Measurements from ENCODE around the gene CACNA1I.

Gene CACNA1I

DNA sequence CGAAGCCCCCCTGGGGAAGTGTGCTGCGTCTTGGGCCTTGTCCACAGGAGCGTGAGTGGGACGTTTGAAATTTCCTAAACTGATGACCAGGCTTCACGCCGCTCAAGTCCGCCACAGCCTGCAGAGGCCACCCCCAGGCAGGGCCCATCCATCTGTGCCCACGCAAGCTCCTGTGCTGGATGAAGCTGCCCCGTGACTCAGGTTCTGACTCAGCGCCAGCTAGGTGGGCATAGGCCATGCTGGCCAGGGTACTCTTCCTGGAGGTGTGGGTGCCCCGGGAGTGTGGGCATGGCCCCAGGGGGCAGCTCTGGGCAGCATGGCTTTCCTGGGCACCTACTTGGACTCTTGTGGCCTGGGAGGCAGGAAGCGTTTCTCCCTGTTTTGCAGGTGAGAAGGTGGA lies 134.8 kb downstream of the CACNA1I start:
- no peak for DNase-seq

DNA sequence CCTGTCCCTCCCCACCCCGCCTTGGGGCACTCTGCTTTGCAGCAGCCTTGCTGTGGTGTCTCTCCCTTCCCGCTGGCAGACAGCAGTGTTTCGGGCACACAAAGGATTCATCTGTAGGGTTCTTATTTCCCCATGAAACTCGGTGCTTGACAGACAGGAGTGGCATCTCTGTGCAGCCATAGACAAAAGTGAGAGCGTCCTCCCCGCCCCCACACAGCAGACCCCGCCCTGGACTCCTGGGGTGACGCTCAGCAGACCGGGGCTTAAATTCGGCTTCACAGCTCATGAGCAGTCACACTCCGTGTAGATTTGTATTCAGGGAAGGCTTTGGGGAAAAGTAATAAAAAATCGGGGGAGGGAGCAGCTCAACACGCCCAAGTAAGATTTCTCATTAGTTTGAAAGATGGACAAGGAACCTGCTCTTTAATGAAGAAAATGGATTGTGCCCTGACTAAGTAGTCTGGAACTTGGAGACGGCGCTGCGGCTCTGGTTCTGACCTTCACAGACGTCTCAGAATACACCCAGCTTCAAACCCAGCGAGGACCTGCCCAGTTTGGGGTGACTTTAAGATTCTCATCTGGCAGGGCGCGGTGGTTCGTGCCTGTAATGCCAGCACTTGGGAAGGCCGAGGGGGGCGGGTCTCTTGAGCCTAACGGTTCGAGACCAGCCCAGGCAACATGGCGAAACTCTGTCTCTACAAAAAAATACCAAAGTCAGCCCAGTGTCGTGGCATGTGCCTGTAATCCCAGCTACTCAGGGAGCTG lies 136.0 kb downstream of the CACNA1I start:
- DNase-seq: no peak

DNA sequence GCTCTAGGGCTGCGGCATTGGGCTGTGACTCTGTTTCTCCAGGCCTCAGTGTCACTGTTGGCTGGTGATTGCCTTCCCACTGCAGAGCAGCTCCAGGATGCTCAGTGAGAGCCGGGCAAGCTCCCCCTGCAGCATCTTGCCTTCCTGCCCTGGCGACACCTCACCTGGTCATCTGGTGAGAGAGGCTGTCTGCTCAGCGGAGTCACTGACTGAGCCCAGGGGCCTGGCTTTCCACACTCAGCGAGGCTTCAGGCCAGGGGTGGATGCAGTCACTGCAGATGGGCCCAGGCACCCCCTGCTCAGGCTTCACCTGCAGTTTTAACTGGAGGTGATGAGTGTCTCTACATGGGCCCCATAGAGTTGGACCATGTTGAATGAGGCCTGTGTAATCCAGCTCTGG lies 136.8 kb downstream of the CACNA1I start:
- DNase-seq: no peak

DNA sequence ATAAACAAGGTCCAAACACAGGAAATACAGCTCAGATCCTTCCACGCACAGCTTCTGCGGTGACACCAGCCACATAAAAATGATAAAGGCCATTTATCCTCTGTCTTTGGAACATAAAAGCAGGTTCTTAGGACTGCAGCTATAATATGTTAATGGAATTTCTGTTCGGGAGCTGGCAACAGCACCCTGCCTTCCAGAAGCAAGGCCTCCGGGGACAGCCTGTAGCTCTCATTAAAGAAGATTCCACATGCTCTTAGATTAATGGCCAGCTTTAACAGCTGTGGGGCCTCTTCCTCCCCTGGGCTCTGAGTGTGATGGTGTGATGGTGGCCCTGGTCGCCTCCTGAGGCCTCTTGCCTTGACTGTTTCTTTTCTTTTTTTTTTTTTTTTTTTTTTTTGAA lies 137.3 kb downstream of the CACNA1I start:
- DNase-seq: no peak

DNA sequence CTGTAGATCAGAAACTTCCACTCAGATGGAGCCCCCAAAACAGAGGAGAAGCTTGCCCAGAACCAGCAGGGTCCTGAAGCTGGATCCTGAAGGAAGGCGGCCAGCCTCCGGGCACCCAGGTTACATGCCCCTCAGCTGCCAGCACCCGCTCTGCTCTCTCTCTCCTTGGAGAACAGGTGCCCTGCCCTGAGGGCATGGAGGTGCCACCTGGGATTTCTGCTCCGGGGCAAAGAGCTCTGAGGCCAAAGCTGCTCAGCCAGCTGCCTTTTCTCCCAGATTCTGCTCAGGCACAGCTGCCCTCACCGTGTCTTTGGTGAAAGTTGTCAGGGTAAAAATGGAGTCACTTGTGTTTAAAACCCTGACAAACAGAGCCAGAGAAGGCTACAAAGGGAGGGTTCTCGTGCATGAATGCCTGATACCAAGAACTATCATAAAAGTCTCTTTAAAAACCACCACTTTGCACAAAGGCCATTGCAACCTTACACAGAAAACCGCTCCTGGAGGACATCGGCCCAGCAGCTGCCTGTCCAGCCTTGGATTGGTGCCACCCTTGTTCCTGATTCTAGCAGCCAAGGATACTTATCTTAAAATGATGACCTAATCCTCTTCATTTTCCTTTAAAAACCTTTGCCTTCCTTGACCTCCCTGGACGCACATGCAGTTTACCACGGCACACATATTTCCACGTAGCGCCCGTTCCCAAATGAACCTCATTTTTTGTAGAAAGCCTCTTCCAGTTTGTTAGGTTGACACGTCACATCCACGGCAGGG lies 140.0 kb downstream of the CACNA1I start:
- no peak for DNase-seq

DNA sequence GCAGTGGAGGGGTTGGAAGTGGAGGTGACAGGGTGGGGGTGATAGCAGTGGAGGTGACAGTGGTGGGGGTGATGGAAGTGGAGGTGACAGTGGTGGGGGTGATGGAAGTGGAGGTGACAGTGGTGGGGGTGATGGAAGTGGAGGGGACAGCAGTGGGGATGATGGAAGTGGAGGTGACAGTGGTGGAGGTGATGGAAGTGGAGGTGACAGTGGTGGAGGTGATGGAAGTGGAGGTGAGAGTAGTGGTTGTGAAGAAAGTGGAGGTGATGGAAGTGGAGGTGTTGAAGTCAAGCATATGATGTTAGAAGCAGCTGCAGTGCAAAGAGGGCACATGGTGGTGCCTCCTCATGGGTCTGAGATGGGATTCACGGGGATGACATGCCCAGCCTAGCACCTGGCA lies 141.5 kb downstream of the CACNA1I start:
- DNase-seq: no peak

DNA sequence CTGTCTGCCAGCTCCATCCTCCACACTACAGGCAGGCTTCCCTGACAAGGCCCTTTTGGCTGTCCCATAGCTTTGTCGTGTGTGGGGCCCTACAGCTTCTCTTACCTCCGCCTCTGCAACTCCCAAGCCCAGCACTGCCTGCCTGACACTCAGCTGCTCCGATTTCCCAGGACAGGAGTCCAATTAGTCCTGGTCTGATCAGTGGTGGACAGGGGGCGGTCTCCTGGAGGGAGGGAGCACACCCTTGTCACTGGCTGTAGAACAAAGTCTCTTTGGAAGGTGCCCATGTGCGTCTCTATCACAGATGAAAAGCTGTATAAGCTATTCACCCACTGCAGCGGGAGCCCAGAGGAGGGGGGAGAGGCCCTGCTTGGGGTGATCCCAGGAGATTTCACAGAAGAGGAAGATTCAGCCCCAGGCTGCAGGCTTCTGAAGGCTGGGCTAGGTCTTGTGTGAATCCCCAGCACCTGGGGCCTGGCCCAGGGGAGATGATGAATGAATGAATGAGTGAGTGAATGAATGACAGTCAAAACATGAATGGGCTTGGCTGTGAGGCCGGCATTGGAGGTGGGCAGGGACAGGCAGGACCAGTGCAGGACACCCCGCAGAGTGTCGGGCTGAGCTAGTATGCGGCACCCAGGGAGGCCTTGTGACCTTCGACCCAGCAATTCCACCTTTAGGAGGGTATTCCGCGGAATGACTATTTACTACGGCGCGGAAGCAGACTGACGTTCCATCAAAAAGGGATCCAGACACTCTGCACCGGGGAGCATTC lies 142.4 kb downstream of the CACNA1I start:
- DNase-seq: no peak

DNA sequence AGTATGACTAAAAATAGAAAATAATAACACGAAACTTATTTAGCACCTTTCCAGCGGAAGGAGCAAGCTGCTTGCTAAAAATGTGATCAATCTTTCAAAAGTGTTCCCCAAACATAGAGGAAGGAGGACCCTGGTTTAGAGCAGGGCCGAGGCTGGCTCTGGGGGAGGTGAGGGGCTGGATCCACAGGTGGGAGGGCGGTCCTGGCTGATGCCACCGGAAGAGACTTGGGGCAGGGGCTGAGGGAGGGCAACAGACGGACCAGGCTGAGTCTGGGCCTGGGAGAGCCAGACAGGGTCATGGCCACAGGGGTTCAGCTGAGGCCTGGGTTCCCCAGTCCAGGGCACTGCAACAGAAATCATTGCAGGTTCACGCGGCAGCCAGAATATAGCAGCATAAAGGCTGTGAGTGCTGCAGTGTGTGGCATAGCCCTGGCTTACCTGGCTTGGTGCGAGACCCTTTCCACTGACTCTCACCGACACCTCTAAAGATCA lies 143.3 kb downstream of the CACNA1I start:
- DNase-seq: no peak

DNA sequence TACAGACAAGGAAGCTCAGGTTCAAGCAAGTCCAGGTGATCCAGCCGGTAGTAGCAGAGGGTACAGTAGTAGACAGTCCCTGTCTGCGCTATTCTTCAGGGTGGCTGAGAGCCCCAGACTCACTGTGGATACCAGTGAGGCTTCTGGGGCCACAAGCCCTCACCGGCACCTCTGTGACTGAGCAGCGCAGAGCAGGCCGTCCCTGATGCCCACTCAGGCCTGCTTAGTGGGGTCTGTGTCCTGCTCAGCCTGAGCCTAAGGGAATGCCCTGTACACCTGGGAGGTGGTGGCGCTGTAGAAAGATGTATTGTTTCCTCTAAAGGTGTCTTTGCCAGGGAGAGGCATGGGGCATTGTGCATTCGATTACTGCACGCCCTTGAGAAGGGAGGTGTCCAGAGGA lies 143.8 kb downstream of the CACNA1I start:
- no peak for DNase-seq

DNA sequence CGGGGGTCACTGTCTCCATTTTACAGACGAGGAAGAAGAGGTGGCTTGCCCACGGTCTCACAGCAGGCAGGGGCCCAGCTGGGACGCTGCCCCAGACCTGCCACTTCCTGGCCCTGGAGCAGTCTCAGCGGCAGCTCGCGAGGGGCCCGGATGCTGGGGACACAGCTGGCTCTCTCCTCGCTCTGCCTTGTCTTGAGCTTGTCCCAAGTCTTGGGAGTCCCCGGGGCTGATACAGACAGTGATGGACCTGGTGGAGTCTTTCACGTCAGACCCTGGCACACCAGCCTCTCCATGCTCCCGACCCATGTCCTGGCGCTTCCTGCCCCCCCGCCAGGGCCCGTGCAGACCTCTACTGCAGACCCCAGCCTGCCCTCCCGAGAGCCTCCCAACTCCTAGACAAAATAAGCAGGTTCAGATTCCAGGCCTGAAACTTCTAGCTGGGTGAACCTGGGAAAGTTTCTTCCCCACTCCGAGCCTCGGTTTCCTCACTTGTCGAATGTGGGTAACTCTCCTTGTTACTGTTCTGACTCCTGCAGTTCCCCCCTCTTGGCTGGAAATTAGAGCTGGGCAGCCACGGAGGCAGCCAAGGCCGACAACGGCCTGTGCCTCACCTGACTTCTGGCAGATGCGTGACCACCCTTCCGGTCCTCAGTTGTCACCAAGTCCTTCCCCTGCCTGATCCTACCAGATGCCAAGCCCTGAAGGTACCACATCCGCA lies 145.4 kb downstream of the CACNA1I start:
- DNase-seq: no peak

DNA sequence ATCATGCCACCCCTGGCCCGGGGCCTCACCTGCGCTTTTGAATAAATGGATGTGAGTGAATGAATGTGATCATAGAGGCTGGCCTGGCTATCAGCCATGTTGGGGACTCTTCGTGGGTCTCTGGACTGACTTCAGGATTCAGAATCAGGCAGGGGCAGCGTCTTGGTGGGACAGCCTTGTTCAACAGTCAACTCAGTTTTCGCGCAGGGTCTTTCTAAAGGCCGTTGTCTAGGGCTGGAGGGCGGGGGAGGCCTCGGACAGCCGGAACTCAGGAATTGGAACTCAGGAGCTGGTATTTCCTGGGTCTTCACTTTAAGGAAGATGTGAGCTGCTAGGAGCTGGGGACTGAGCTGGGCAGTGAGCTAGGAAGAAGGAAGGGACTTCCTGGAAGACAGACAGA lies 146.0 kb downstream of the CACNA1I start:
- DNase-seq: no peak

DNA sequence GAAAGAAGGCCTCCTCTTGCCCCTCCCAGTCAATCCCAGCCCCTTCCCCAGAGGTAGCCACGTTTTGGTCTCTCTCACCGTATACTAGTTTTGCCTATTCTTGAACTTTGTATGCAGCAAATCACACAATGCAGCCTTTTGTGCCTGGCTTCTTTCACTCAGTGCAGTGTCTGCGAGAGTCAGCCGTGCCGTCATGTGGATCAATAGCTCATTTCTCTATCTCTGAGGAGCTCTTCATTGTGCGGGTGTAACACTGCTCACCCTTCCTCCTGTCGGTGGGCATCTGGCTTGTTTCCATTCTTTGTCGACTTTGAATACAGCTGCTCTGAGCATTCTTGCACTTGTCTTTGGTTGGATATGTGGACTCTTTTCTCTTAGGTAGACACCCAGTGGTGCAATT lies 146.5 kb downstream of the CACNA1I start:
- DNase-seq: no peak

DNA sequence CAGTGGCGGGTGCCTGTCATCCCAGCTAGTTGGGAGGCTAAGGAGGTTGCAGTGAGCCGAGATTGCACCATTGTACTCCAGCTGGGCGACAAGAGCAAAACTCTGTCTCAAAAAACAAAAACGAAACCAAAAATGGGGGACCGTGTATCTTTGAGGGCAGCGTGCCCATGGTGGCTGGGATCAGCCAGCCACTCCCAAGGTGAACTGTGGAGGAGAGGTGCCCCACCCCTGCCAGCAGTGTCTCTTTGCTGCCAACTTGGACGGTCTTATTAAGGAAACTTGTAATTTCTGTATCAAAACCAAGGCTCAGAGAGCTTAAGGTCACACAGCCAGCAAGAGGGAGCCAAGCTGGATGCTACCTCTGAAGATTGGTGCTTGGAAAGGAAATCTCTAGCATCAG lies 147.7 kb downstream of the CACNA1I start:
- no peak for DNase-seq

DNA sequence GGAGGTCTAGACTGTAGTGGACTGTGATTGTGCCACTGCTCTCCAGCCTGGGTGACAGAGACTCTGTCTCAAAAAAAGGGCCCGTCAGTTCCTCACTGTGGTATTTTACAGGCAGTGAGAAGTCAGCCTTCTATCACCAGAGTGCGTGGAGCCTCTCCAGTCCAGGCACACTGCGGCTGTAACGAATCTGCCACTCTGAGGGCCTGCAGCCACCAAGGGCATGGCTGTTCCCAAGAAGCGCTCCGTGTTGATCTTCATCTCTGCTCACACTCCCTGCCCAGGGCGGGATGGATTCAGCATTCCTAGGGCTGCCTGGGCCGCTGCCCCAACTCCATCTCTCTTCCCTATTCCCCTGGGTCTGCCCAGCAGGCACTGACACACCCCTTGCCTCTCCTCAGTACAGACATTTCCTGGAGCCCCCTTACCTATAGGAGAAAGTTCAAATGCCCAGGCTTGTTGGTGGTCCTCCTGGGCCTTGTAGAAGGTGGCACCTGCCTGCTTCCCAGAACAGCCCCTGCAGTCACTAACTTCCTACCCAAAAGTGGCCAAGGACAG lies 148.4 kb downstream of the CACNA1I start:
- no peak for DNase-seq

DNA sequence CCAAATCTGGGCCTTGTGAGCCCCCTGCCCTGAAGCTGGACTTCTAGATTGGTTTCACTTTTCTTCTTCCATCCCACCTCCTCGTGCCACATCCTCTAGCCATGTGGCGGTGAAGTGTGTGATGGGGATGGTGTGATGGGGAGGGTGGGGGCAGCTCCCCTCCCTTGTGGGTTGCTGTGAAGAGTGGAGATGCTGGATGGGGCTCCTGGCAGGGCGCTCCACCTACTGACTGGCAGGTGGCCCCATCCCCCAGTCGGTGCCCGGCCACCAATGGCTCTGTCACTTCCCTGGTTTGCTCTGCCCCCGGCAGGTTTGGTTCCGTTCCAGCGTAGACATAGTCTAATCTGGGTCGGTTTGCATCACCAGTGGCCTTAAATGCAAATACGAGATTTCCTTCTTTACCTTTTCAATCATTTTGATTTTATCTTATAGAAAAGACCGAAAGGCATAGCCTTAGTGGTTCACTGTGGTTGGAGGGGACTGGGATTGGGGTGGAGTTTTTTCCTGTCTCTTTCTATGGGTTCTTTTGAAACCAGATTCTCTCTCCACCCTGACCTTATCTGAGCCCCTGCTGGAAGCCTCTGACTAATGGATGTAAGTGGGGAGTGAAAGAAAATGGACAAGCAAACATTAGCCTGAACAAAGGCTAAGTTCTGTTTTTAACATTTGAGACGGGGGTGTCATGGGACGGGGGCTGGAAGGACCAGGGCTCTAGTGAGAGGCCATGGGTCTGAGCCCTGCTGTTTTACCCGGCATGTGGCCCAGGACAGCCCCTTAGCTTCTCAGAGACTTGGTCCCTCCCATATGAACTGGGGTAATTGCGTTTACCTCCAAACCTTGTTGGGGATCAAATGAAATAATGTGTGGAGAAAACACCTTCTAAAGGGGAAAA lies 149.3 kb downstream of the CACNA1I start:
- no peak for DNase-seq

DNA sequence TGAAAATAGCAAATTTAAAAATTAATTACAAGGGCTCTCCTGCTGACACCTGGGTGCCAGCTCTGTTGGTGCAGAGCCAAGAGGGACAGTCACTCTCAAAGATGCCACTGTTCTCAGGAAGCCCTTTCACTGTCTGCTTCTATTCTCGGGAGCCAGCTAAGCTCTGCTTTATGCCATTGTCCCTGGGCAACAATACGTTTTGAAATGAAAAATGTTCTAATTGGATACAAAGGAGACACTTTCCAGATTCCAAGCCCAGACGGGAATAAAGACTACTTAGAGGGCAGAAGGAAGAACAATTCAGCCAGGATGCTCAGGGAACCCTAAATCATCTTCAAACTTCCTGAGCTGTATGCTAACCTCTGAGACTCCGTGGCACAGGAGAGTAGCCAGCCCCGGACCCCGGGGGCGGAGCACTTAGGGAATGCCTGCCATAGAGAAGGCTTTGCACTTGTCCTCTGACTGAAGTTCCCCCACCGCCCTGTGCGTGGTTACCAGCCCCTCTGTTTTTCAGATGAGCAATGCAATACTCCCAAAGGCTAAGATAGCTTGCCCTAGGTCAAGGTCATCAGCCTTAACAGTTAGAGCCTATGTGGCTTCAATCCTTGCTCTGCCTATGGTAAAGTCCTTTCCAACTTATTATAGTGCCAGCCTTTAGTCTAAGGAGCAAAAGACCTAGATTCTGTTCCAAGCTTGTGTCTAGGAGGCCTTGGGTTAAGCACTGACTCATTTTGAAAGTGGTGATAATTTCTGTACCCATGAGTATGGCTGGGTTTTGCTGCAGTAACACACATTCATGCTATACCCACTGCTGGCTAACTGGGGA lies 150.9 kb downstream of the CACNA1I start:
- DNase-seq: no peak

DNA sequence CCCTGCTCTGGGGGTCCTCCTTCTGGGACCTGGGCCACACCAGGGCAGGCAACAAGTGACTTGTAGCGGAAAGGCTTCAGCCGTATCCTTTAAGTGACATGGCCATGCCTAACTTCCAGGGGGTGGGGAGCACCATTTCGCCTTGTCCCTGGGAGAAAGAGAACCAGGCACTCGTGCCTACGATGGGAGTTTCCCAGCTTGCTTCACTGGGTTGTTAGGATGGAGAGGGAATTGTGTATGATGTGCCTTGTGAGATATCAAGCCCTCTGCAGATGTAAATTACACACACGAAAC lies 151.4 kb downstream of the CACNA1I start:
- no peak for DNase-seq

DNA sequence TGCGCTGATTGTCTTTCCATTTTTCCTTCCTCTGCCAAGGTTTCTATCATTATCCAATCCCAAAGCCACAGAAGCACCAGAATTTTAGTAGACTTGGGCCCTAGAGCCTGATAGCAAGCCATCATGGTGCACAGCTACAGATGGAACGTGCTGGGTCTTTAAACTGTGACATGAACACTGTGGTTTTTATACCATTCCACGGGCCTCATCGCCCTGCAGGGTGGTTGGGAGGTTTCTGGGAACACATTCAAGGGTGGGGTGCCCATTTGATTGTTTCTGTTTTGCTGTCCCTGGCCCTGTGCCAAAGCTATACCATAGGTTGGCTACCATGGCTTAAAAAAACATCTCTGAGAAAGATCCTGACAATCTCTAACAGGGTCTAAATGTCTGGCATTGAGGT lies 151.9 kb downstream of the CACNA1I start:
- DNase-seq: no peak

DNA sequence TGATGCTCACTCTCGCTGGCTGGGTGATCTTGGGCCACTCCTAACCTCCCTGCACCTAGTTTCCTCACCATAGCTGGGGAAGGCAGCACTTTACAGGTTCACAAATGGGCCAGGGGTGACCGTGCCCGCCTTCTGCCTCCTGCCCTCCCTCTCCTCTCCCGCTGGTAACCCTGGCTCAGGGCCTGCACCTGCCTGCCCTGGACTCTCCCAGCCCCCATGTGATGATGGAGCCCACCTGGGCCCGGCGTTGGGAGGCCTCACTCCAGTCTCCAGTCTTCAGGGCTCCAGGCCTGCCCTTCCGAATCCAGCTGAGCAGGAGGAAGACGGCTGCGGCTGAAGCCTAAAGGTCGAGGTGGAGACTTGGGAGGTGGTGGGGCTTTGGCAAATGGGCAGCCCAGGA lies 152.9 kb downstream of the CACNA1I start:
- no peak for DNase-seq

DNA sequence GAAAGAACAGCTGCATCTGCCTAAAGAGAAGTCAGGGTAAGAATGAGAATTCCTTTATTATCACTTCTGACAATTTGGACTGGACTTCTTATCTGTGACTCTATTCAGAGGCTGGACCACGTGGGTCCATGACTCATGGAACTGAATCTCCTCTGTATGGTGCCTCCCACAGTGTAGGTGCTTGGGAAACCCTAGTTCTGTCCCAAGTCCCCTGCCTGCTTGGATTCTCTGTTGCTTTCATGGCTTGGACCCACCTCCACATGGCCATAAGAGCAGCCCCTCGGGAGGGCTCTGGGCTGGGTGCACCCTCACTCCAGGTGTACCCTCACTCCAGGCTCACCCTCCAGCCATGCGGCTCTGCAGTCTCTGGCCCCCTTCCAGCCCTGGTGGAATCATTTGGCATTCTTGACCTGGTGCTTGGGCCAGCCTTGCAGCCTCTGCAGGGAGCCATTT lies 153.4 kb downstream of the CACNA1I start:
- DNase-seq: no peak

DNA sequence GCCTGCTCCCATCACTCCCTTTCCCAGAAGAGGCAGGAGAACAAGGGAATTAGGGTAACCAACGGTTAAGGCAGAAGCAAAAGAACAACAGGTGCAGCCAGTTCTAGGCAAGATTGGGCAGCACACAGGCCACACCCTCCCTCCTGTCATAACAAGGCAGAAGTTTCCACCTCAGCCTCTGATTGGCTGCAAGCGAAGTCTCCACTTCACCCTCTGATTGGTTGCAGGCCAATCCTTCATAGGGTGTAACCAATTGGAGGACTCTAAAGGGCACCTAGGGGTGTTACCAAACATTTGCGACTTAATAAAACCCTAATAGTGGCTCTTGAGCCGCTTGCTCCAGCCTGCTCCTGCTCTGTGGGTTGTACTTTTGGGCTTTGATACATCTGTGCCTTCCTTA lies 153.8 kb downstream of the CACNA1I start:
- no peak for DNase-seq

All from right hindlimb (tissue), 1 donor.